ENCODE results near the gene COPS2. TPM values are rescaled to one million over a fixed set of nuclear protein-coding genes. Genes with fewer than 3 reads are reported as not detected.

Gene COPS2
- total and polyA plus RNA-seq, 2 of the 13 experiments (the other 11 are each of a cell fraction or from before 2014, with no cell fraction given) = 37.8 to 66.3 TPM

- TF ChIP-seq ARID3A (IDR thresholded peaks at IDR 0.05; ENCODE audit: low read depth, low read length) (no peak), ZNF18 (CRISPR knock-in tag; IDR thresholded peaks at IDR 0.05; ENCODE audit: insufficient replicate concordance) (no peak), STAT5B (CRISPR knock-in tag; IDR thresholded peaks at IDR 0.05) (no peak), ESRRA (CRISPR knock-in tag; IDR thresholded peaks at IDR 0.05; ENCODE audit: low read depth) (peak; percentile 49; the same call in 1 of the 2 replicates), CBX1 (IDR thresholded peaks at IDR 0.05; ENCODE audit: low read depth) (no peak), ATF7 (IDR thresholded peaks at IDR 0.05) (no peak), ATF7 (CRISPR knock-in tag; IDR thresholded peaks at IDR 0.05) (no peak), SMARCC2 (IDR thresholded peaks at IDR 0.05) (no peak), KAT7 (CRISPR knock-in tag; IDR thresholded peaks at IDR 0.05; ENCODE audit: borderline replicate concordance) (no peak), EP300 (IDR thresholded peaks at IDR 0.05; ENCODE audit: low read depth in 2 of 2, low read length in 2 of 2) (peak in 1 of 2 experiments; percentile 26; a peak in 1 of 4 replicates), EP300 (CRISPR knock-in tag; IDR thresholded peaks at IDR 0.05; ENCODE audit: borderline replicate concordance) (no peak), NFE2L2 (IDR thresholded peaks at IDR 0.05; ENCODE audit: low read length) (no peak), POLR2AphosphoS2 (IDR thresholded peaks at IDR 0.05; ENCODE audit: low read depth, low read length) (no peak), ZBTB20 (CRISPR knock-in tag; IDR thresholded peaks at IDR 0.05; ENCODE audit: borderline replicate concordance, low read depth) (no peak), ZBTB43 (CRISPR knock-in tag; conservative IDR thresholded peaks at IDR 0.05) (no peak), ZNF574 (CRISPR knock-in tag; IDR thresholded peaks at IDR 0.05) (peak; percentile 21; the same call in 1 of the 2 replicates), PHF8 (CRISPR knock-in tag; IDR thresholded peaks at IDR 0.05) (peak; percentile 30; the same call in 1 of the 2 replicates), FIP1L1 (IDR thresholded peaks at IDR 0.05; ENCODE audit: borderline replicate concordance, insufficient read depth, low read depth, low read length) (no peak), NFYC (CRISPR knock-in tag; IDR thresholded peaks at IDR 0.05) (peak; percentile 73), ZNF713 (CRISPR knock-in tag; IDR thresholded peaks at IDR 0.05) (no peak), ATF3 (CRISPR knock-in tag; IDR thresholded peaks at IDR 0.05) (no peak), NCOA1 (CRISPR knock-in tag; IDR thresholded peaks at IDR 0.05) (no peak), ZNF282 (IDR thresholded peaks at IDR 0.05; ENCODE audit: partially characterized antibody) (no peak), KDM6A (CRISPR knock-in tag; IDR thresholded peaks at IDR 0.05; ENCODE audit: low read depth) (no peak)
Measured at GRCh38 chr15:49096090-49096750, 59.2 kb downstream of the COPS2 start (continued).

All from HepG2 (cell line).